WI38 (cell line): Measurements from ENCODE around the gene KLHL10.

Source experiments
- H3K4me3 ChIP-seq: 2 replicates; pipeline ENCODE4 v1.5.1; 2011; ENCODE audit warnings: low read depth, mild to moderate bottlenecking, control low read depth, low read length
- TF ChIP-seq, protein P1 (sequence below): IDR thresholded peaks from 2 replicates; pipeline ENCODE4 v1.5.1; 2012; ENCODE audit warnings: low read depth, mild to moderate bottlenecking, control low read depth, low read length

The KLHL10 gene

DNA sequence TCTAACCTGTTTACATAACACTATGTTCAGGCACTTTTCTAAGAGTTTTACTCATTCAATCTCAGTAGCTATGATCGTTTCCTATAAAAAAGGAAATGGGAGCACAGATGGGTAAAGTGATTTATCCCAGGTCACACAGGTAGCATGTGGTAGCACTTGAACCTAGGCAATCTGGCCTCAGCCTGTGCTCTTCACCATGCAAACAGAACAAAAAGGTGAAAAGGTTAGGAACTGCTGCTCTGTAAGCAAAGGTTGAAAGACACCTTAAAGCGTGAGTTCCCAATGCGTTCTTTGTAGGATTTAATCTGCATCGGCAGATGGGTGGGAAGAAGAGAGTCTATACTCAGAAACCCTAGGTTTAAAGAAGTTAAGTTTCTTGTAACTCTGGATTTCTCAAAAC is 42.5 kb downstream of the KLHL10 start:
- H3K4me3 ChIP-seq = no peak overlapping the region
- TF ChIP-seq, protein P1, sequence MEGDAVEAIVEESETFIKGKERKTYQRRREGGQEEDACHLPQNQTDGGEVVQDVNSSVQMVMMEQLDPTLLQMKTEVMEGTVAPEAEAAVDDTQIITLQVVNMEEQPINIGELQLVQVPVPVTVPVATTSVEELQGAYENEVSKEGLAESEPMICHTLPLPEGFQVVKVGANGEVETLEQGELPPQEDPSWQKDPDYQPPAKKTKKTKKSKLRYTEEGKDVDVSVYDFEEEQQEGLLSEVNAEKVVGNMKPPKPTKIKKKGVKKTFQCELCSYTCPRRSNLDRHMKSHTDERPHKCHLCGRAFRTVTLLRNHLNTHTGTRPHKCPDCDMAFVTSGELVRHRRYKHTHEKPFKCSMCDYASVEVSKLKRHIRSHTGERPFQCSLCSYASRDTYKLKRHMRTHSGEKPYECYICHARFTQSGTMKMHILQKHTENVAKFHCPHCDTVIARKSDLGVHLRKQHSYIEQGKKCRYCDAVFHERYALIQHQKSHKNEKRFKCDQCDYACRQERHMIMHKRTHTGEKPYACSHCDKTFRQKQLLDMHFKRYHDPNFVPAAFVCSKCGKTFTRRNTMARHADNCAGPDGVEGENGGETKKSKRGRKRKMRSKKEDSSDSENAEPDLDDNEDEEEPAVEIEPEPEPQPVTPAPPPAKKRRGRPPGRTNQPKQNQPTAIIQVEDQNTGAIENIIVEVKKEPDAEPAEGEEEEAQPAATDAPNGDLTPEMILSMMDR = no peak

DNA sequence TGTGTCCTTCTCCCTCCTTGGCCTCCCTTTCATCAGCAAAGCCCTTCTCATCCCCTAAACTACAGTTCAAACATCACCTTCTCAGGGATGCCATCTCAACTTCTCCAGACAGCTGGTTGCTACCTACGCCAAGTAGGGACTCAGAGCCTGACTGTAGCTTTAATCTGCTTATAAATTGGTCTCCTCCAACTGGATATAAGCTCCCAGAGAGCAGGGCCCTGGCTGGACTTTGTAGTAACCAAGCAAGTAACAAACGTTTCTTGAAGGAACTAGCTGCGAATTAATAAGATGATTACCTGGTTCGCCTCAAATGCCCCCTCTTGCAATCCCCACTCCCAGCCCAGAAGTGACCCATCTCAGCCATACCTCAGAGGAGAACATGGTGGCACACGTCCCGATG is 45.1 kb downstream of the KLHL10 start:
- TF ChIP-seq, protein P1 = no peak
- H3K4me3 ChIP-seq = no peak overlapping the region

DNA sequence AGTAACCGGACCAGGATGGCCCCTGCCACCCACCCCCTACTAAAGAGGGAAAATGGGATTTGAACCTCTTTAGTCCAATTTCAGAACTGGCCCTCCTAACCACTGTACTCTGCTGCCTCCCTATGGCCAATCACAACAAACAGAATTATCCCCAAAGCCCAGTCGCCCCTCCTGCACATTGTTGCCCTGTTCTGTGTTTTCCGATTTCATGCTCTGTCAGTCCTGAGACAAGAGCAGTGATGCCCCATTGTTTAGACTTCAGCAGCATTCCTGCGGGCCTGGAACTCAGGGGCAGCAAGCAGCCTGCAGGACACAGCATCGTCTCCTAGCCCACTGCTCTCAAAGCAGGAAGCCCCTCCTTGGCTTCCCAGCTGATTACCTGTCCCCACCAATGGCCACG is 48.1 kb downstream of the KLHL10 start:
- TF ChIP-seq, protein P1 = no peak
- no peak overlapping the region for H3K4me3 ChIP-seq

DNA sequence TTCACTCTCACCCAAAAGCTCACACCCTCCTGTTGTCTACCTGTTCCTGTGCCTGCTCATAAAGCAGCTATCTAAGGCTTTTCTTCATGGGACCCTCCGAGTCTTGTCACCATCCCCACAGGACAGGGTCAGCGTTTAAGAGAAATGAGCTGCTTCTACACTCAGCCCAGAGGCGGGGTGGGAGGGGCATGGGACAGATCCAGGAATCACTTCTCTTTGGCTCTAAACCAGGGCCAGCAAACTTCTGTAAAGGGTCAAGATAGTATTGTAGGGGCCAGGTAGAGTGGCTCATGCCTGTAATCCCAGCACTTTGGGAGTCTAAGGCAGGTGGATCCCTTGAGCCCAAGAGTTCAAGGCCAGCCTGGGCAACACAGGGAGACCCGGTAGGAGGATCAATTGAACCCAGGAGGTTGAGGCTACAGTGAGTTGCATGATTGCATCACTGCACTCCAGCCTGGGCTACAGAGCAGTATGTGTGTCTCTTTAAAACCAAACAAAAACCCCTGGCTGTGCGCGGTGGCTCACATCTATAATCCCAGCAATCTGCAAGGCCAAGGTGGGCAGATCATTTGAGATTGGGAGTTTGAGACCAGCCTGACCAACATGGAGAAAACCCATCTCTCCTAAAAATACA is 50.8 kb downstream of the KLHL10 start:
- H3K4me3 ChIP-seq = no peak overlapping the region
- TF ChIP-seq, protein P1 = no peak

DNA sequence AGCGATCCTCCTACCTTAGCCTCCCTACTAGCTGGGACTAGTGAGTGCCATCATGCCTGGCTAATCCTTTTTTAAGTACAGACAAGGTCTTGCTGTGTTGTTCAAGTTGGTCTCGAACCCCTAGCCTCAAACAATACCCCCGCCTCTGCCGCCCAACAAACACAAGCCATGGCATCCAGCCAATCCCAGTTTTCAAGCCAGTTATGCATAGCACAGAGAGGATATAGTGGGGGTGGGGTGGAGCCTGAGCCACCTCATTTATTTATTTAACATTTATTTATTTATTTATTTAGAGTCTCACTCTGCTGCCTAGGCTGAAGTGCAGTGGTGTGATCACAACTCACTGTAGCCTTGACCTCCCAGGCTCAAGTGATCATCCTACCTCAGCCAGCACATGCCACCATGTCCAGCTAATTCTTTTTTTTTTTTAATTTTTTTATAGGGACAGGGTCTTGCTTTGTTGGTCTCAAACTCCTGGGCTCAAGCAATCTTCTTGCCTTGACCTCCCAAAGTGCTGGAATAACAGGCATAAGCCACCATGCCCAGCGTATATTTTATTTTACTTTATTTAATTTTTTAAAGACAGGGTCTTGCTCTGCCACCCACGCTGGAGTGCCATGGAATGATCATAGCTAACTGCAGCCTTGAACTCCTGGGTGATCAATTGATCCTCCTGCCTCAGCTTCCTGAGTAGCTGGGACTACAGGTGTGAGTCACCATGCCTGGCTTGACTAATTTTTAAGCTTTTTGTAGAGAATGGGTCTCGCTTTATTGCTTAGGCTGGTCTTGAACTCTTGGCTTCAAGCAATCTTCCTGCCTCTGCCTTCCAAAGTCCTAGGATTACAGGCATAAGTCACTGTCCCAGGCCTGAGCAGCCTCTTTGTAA is 53.8 kb downstream of the KLHL10 start:
- TF ChIP-seq, protein P1 = no peak
- no peak overlapping the region for H3K4me3 ChIP-seq

DNA sequence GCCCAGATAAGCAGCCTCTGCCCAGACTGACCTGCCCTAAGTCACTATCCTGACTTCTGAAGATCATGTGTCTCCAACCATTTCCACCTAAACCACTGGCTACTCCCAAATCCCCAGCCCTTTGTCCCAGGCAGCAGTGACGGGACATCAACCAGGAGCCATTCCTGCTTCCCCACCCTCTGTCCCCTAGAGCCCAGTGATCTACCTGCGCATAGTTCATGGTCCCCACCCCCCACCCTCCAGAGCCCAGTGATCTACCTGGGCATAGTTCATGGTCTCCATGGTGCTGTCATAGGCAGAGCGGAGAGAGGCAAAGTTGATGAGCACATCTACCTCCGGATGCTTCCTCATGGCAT is 54.4 kb downstream of the KLHL10 start:
- TF ChIP-seq, protein P1 = no peak

DNA sequence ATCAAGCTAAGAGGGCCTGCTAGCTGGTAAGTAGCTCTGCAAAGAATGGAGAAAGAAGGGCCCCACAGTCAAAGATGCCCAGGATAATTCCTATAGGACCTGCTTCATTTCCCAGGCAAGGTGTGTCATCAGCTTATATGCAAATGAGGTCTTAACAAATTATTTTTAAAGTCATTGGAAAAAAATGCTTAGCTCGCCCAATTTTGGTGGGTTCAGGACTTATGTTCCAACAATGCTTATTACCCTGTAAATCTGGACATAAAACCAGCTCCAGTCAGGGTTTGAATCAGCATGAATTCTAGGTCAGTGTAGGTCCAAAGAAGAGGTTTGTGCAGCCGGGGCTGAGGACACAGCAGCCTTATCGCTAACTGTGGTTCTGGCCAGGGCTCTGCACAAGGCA is 55.8 kb downstream of the KLHL10 start:
- TF ChIP-seq, protein P1 = no peak
- H3K4me3 ChIP-seq = no peak overlapping the region

More for the DNA sequence above, 54.4 kb downstream of the KLHL10 start:
- H3K4me3 ChIP-seq = no peak overlapping the region
